Astrocyte (in vitro differentiated cells and primary cell): ENCODE data around the gene COL27A1.
A peak's percentile ranks its signal among the peaks of the same experiment; 100 is the strongest.

Source experiments
- EZH2 ChIP-seq: IDR thresholded peaks from 2 replicates; pipeline ENCODE4 v1.6.1; 2012; ENCODE audit warnings: mild to moderate bottlenecking, low read length, inconsistent platforms; ENCODE audit not compliant: insufficient read depth
- TF ChIP-seq, protein P1 (sequence below): IDR thresholded peaks from 2 replicates; pipeline ENCODE4 v1.5.1; 2011; ENCODE audit warnings: low read depth, mild to moderate bottlenecking, inconsistent platforms, low read length, moderate library complexity; ENCODE audit not compliant: insufficient read depth

DNA sequence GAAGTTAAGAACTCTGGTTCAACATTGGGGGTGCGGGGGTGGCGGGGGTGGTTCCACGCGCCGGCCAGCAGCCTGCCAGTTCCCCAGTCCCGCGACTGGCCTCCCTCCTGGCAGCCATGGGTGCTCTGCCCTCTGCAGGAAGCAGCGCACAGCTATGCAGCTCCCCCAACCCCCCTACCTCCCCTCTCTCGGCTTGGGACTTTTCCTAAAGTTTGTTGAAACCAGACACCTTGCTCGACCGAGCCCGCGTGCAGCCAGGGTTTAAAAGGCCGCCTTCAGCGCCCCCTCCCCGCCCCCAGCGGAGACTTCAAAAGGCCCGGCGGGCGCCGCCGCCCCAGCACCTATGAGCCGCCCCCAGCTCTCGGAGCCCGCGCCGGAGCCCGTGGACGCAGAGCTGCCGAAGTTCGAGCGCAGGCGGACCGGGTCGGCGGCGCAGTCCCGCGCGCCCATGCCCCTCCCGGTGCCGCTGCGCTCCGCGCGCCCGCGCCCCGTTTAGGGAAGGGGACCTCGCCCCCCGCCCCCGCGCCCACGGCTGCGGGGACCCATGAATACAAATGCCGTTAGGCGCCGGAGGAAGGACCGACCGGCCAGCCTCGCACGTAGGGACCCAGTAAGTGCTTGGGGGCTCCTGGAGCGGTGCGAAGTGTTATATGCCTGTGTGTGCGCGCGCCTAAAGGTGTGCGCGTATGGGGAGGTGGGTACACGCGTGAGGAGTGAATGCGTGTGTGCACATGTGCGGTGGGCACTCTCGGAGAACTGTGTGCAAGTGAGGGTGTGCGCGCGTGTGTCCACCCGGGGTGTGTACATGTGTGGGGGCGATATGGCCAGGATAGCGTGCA lies 1.4 kb upstream of the COL27A1 start:
- TF ChIP-seq, protein P1, sequence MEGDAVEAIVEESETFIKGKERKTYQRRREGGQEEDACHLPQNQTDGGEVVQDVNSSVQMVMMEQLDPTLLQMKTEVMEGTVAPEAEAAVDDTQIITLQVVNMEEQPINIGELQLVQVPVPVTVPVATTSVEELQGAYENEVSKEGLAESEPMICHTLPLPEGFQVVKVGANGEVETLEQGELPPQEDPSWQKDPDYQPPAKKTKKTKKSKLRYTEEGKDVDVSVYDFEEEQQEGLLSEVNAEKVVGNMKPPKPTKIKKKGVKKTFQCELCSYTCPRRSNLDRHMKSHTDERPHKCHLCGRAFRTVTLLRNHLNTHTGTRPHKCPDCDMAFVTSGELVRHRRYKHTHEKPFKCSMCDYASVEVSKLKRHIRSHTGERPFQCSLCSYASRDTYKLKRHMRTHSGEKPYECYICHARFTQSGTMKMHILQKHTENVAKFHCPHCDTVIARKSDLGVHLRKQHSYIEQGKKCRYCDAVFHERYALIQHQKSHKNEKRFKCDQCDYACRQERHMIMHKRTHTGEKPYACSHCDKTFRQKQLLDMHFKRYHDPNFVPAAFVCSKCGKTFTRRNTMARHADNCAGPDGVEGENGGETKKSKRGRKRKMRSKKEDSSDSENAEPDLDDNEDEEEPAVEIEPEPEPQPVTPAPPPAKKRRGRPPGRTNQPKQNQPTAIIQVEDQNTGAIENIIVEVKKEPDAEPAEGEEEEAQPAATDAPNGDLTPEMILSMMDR: no peak
- peak; percentile 93 for TF ChIP-seq EZH2
